RWPE2 (cell line): ENCODE measurements around the gene CYTIP.
"Not testable (repeated sequence)": the region's sequence is repeated elsewhere in the genome, so short reads cannot be mapped to it uniquely, and the experiment has no call there.

Experiments
- ATAC-seq: fragments of 200-7000 bp; cut with Tn5 transposase; 3 replicates; pipeline ENCODE4 v1.9.1; 2021; ENCODE audit warnings: low read depth
- DNase-seq: peaks from one replicate; pipeline ENCODE4 v3.0.0-alpha.2; 2020; ENCODE audit warnings: low spot score
- H3K27ac ChIP-seq: fragments of 450-650 bp; 2 replicates; pipeline ENCODE4 v1.5.1; 2017; ENCODE audit warnings: mild to moderate bottlenecking; ENCODE audit not compliant: poor library complexity, severe bottlenecking
- H3K27me3 ChIP-seq: fragments of 250-450 bp; sonication (Bioruptor Pico); 2 replicates; pipeline ENCODE4 v1.5.1; 2021; ENCODE audit warnings: mild to moderate bottlenecking, moderate library complexity; ENCODE audit not compliant: insufficient read depth, poor library complexity, severe bottlenecking
- H3K36me3 ChIP-seq: fragments of 250-450 bp; sonication (Bioruptor Pico); 2 replicates; pipeline ENCODE4 v1.5.1; 2020; ENCODE audit warnings: low read depth, mild to moderate bottlenecking, moderate library complexity
- H3K4me1 ChIP-seq: fragments of 250-450 bp; sonication (Bioruptor Pico); 2 replicates; pipeline ENCODE4 v1.5.1; 2021; ENCODE audit warnings: mild to moderate bottlenecking, moderate library complexity; ENCODE audit not compliant: insufficient read depth, poor library complexity, severe bottlenecking
- H3K4me3 ChIP-seq: fragments of 250-450 bp; sonication (Bioruptor Pico); 2 replicates; pipeline ENCODE4 v1.5.1; 2021; ENCODE audit warnings: mild to moderate bottlenecking, moderate library complexity; ENCODE audit not compliant: severe bottlenecking
- H3K9me3 ChIP-seq: fragments of 250-450 bp; sonication (Bioruptor Pico); 2 replicates; pipeline ENCODE4 v1.5.1; 2021; ENCODE audit warnings: mild to moderate bottlenecking, moderate library complexity; ENCODE audit not compliant: severe bottlenecking
- TF ChIP-seq, protein P1 (sequence below): fragments of 450-650 bp; IDR thresholded peaks from one replicate; pipeline ENCODE4 v1.5.1; 2017; ENCODE audit warnings: mild to moderate bottlenecking, moderate library complexity; ENCODE audit not compliant: poor library complexity, severe bottlenecking

The CYTIP gene

DNA sequence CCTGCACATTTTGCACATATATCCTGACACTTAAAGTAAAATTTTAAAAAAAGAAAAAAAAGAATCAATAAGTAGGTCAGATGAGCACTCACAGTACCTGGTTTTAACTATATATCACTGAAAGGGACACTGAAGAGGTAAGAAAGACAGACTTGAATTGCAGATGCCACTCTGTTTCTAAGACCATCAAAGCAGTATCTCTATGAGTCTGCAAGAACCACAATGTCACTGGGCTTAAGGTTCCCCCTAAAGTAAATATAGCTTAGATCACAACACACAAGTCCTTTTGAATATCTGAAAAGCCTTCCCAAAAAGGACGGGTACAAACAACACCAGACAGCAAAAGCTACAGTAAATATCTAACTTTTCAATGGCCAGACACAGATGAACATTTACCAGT, 57.6 kb downstream of the CYTIP start:
- H3K4me1 ChIP-seq = no peaks in the 10 kb centered on the region
- TF ChIP-seq, protein P1, sequence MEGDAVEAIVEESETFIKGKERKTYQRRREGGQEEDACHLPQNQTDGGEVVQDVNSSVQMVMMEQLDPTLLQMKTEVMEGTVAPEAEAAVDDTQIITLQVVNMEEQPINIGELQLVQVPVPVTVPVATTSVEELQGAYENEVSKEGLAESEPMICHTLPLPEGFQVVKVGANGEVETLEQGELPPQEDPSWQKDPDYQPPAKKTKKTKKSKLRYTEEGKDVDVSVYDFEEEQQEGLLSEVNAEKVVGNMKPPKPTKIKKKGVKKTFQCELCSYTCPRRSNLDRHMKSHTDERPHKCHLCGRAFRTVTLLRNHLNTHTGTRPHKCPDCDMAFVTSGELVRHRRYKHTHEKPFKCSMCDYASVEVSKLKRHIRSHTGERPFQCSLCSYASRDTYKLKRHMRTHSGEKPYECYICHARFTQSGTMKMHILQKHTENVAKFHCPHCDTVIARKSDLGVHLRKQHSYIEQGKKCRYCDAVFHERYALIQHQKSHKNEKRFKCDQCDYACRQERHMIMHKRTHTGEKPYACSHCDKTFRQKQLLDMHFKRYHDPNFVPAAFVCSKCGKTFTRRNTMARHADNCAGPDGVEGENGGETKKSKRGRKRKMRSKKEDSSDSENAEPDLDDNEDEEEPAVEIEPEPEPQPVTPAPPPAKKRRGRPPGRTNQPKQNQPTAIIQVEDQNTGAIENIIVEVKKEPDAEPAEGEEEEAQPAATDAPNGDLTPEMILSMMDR = no peak
- DNase-seq = no peak
- no peaks in the 10 kb centered on the region for H3K27me3 ChIP-seq
- no peaks in the 10 kb centered on the region for H3K36me3 ChIP-seq
- H3K4me3 ChIP-seq = no peak overlapping the region
- H3K9me3 ChIP-seq = no peaks in the 10 kb centered on the region
- H3K27ac ChIP-seq = no peak overlapping the region
- no peak for ATAC-seq

DNA sequence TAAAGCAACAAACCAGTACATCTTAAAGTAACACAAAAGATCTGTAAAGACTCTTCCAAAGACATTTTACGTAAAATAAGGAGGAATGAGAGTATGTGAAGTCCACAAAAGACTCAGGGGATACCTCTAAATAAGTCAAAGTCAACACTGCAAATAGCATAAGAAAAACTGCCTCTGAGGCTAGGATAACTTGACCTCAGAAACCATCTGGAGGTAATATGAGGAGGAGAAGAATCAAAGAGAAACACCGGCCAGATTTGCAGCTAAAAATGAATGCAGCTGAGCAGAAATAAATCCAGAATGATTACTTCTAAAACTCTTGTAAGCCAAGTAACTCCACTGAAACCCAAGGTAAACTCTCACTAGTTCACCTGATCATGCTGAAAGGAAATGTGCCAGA, 66.0 kb downstream of the CYTIP start:
- H3K36me3 ChIP-seq = no peaks in the 10 kb centered on the region
- no peaks in the 10 kb centered on the region for H3K4me1 ChIP-seq
- H3K27me3 ChIP-seq = no peaks in the 10 kb centered on the region
- TF ChIP-seq, protein P1 = no peak
- no peak for DNase-seq
- H3K4me3 ChIP-seq = no peak overlapping the region
- H3K27ac ChIP-seq = no peak overlapping the region
- H3K9me3 ChIP-seq = no peaks in the 10 kb centered on the region
- ATAC-seq = no peak

DNA sequence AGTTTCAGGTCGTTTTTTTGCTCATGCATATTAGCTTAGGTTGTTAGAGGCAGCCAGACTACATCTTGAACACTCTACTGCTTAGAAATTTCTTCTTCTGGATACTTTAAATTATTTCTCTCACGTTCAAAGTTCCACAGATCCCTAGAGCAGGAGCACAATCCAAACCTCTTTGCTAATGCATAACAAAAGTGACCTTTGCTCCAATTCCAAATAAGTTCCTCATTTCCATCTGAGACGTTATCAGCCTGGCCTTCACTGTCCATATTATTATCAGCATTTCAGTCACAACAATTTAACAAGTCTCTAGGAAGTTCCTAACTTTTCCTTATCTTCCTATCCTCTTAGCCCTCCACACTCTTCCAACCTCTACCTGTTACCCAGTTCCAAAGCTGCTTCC, 67.8 kb downstream of the CYTIP start:
- H3K4me3 ChIP-seq = no peak overlapping the region
- TF ChIP-seq, protein P1 = no peak
- H3K9me3 ChIP-seq = no peaks in the 10 kb centered on the region
- H3K4me1 ChIP-seq = no peaks in the 10 kb centered on the region
- H3K36me3 ChIP-seq = no peaks in the 10 kb centered on the region
- H3K27ac ChIP-seq = no peak overlapping the region
- DNase-seq = no peak
- ATAC-seq = no peak
- no peaks in the 10 kb centered on the region for H3K27me3 ChIP-seq

DNA sequence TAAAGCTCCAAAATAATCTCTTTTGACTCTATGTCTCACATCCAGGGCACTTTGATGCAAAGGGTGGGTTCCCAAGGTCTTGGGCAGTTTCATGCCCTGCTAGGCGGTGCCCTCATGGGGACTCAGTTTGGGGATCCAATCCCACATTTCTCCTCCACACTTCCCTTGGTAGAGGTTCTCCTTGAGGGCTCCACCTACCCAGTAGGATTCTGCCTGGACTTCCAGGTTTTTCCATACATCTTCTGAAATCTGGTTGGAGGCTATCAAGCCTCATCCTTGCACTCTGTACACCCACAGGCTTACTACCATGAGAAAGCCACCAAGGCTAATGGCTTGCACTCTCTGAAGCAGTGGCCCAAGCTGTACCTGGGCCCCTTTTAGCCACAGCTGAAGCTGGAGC, 68.5 kb downstream of the CYTIP start:
- DNase-seq (no peak), ATAC-seq (no peak)
- Histone ChIP-seq H3K27me3 (no peaks in the 10 kb centered on the region), H3K4me3 (no peak overlapping the region), H3K36me3 (no peaks in the 10 kb centered on the region), H3K4me1 (no peaks in the 10 kb centered on the region), H3K9me3 (no peaks in the 10 kb centered on the region), H3K27ac (no peak overlapping the region)
- TF ChIP-seq, protein P1 = no peak

DNA sequence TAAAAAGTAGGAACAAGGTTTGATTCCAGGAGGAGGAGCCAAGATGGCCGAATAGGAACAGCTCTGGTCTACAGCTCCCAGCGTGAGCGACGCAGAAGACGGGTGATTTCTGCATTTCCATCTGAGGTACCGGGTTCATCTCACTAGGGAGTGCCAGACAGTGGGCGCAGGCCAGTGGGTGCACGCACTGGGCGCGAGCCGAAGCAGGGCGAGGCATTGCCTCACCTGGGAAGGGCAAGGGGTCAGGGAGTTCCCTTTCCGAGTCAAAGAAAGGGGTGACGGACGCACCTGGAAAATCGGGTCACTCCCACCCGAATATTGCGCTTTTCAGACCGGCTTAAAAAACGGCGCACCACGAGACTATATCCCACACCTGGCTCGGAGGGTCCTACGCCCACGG, 75.4 kb downstream of the CYTIP start:
- ATAC-seq, H3K9me3 ChIP-seq, H3K4me1 ChIP-seq, H3K4me3 ChIP-seq, H3K27ac ChIP-seq, DNase-seq, H3K36me3 ChIP-seq, H3K27me3 ChIP-seq: not testable (repeated sequence)
